ENCODE measurements around the gene ADAM23.

The ADAM23 gene

GRCh38 chr2:206443735-206444527 is 599 bp downstream of the ADAM23 start:
- DNase-seq: peak; percentile 39

- no peak for DNase-seq
These were observed 2.6 kb downstream of the ADAM23 start for GRCh38 chr2:206445948-206446347.

GRCh38 chr2:206452242-206452641 is 8.9 kb downstream of the ADAM23 start:
- no peak for DNase-seq

- peak; percentile 1 for DNase-seq
These were observed 9.4 kb downstream of the ADAM23 start for GRCh38 chr2:206452750-206453149.

- DNase-seq: no peak
These were observed 12.9 kb downstream of the ADAM23 start for GRCh38 chr2:206456078-206456754.

- DNase-seq: no peak
These were observed 13.9 kb downstream of the ADAM23 start for GRCh38 chr2:206457188-206457634.

- DNase-seq: no peak
These were observed 19.0 kb downstream of the ADAM23 start for GRCh38 chr2:206462240-206462854.

- no peak for DNase-seq
These were observed 20.4 kb downstream of the ADAM23 start for GRCh38 chr2:206463685-206464084.

GRCh38 chr2:206464597-206464996 is 21.3 kb downstream of the ADAM23 start:
- no peak for DNase-seq

GRCh38 chr2:206471524-206472062 is 28.3 kb downstream of the ADAM23 start:
- no peak for DNase-seq

GRCh38 chr2:206472094-206472493 is 28.8 kb downstream of the ADAM23 start:
- no peak for DNase-seq

- DNase-seq: no peak
These were observed 30.8 kb downstream of the ADAM23 start for GRCh38 chr2:206474099-206474498.

GRCh38 chr2:206477296-206477695 is 34.0 kb downstream of the ADAM23 start:
- DNase-seq: no peak

GRCh38 chr2:206478340-206478739 is 35.0 kb downstream of the ADAM23 start:
- no peak for DNase-seq

- no peak for DNase-seq
These were observed 36.8 kb downstream of the ADAM23 start for GRCh38 chr2:206480161-206480560.

GRCh38 chr2:206480620-206481019 is 37.3 kb downstream of the ADAM23 start:
- no peak for DNase-seq

- DNase-seq: no peak
These were observed 37.7 kb downstream of the ADAM23 start for GRCh38 chr2:206481056-206481455.

GRCh38 chr2:206482123-206482522 is 38.8 kb downstream of the ADAM23 start:
- DNase-seq: no peak

GRCh38 chr2:206482633-206483032 is 39.3 kb downstream of the ADAM23 start:
- DNase-seq: no peak

GRCh38 chr2:206488053-206488452 is 44.7 kb downstream of the ADAM23 start:
- DNase-seq: no peak

GRCh38 chr2:206488623-206489022 is 45.3 kb downstream of the ADAM23 start:
- DNase-seq: no peak

- DNase-seq: no peak
These were observed 50.7 kb downstream of the ADAM23 start for GRCh38 chr2:206494061-206494460.

- no peak for DNase-seq
These were observed 59.4 kb downstream of the ADAM23 start for GRCh38 chr2:206502729-206503128.

- no peak for DNase-seq
These were observed 68.0 kb downstream of the ADAM23 start for GRCh38 chr2:206511283-206511682.

Data from EL (cell line).